GM12801 (cell line): Measurements from ENCODE around the gene CFAP99.

Experiments used
- CTCF ChIP-seq: IDR thresholded peaks from one replicate; pipeline ENCODE4 v1.5.1; 2011; ENCODE audit warnings: control low read depth; ENCODE audit not compliant: insufficient read length; ENCODE audit errors: extremely low read depth

Gene CFAP99

GRCh38 chr4:2388429-2389182, 30.1 kb upstream of the CFAP99 start:
- TF ChIP-seq CTCF: no peak

GRCh38 chr4:2389691-2390090, 29.1 kb upstream of the CFAP99 start:
- TF ChIP-seq CTCF: no peak

- no peak for TF ChIP-seq CTCF
Observed at GRCh38 chr4:2390146-2390545, 28.6 kb upstream of the CFAP99 start.

- TF ChIP-seq CTCF: no peak
Observed at GRCh38 chr4:2390784-2391421, 27.9 kb upstream of the CFAP99 start.

GRCh38 chr4:2393353-2394270, 25.1 kb upstream of the CFAP99 start:
- no peak for TF ChIP-seq CTCF

GRCh38 chr4:2394528-2394927, 24.2 kb upstream of the CFAP99 start:
- TF ChIP-seq CTCF: no peak

GRCh38 chr4:2395038-2395437, 23.7 kb upstream of the CFAP99 start:
- TF ChIP-seq CTCF: no peak
